ENCODE measurements around the gene BTF3L4. TPM values are rescaled to one million over a fixed set of nuclear protein-coding genes. Genes with fewer than 3 reads are reported as not detected.
"Not testable (repeated sequence)": the region's sequence is repeated elsewhere in the genome, so short reads cannot be mapped to it uniquely, and the experiment has no call there.

Gene BTF3L4
- total and polyA plus RNA-seq, 2 donors: 60.5 to 66.2 TPM

- Histone ChIP-seq H3K36me3 (ENCODE audit: control insufficient read depth in 2 of 2, insufficient read depth in 2 of 2, low read length in 1 of 2) (peaks cover 12 to 37% of the 10 kb centered on the region in 2 donors), H3K4me1 (ENCODE audit: control insufficient read depth in 2 of 2, insufficient read depth in 2 of 2, low read length in 2 of 2) (peaks cover 9% of the 10 kb centered on the region in 2 donors), H3K4me3 (ENCODE audit: low read length in 2 of 2) (no peak overlapping the region), H3K27me3 (ENCODE audit: control insufficient read depth in 2 of 2, insufficient read depth in 1 of 2, low read length in 1 of 2) (no peaks in the 10 kb centered on the region), H3K9me3 (ENCODE audit: control insufficient read depth in 2 of 2, insufficient read depth in 1 of 2, low read length in 1 of 2) (no peaks in the 10 kb centered on the region), H3K27ac (ENCODE audit: low read depth in 1 of 2, low read length in 1 of 2) (no peak overlapping the region)
- DNase-seq (ENCODE audit: low read depth in 6 of 9, low spot score in 9 of 9): no peak
Measured at GRCh38 chr1:52059321-52059720, 3.2 kb downstream of the BTF3L4 start.

GRCh38 chr1:52059888-52060287 is 3.8 kb downstream of the BTF3L4 start:
- peaks cover 12 to 42% of the 10 kb centered on the region in 2 donors for H3K36me3 ChIP-seq (ENCODE audit: control insufficient read depth in 2 of 2, insufficient read depth in 2 of 2, low read length in 1 of 2)
- no peak overlapping the region for H3K27ac ChIP-seq (ENCODE audit: low read depth in 1 of 2, low read length in 1 of 2)
- H3K27me3 ChIP-seq (ENCODE audit: control insufficient read depth in 2 of 2, insufficient read depth in 1 of 2, low read length in 1 of 2): no peaks in the 10 kb centered on the region
- no peaks in the 10 kb centered on the region for H3K9me3 ChIP-seq (ENCODE audit: control insufficient read depth in 2 of 2, insufficient read depth in 1 of 2, low read length in 1 of 2)
- WGBS: 99% methylated on average over 1 of the region's 1 CpG
- peaks cover 4 to 6% of the 10 kb centered on the region in 2 donors for H3K4me1 ChIP-seq (ENCODE audit: control insufficient read depth in 2 of 2, insufficient read depth in 2 of 2, low read length in 2 of 2)
- no peak for DNase-seq (ENCODE audit: low read depth in 6 of 9, low spot score in 9 of 9)
- no peak overlapping the region for H3K4me3 ChIP-seq (ENCODE audit: low read length in 2 of 2)

DNA sequence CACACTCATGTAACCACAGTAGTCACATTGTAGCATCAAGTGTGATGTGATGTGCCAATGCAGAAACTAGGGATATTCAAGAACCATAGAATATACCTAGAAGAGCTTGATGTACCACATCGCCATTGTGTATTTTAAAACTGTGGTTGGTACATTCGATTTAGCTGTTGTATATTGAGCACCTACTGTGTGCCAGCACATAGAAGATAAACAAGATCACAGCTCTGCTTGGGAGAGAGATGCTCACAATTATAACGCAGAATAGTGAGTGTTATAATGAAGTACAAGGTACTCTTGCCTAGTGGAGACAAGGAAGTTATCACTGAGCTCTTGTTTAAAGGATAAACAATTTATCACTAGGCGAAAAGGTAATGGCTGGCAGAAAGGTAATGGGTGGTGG is 4.7 kb downstream of the BTF3L4 start:
- DNase-seq (ENCODE audit: low read depth in 6 of 9, low spot score in 9 of 9): no peak

DNA sequence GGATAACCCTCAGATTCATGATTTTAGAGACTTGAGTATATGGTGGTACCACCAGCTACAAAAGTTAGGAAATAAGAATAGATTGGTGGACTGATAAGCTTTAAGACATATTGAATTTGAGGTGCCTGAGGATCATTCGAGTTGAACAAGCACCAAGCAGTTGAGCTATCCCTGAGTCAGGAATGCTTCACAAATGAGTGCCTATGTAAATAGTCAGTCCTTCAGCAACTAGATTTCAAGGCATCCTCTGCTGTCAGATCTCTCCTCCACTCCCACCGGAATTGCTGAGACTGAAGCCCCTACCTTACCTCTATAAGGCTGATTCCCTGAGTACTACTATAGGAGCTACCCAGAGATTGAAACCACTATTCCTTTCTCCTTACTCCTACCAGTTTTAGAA is 7.1 kb downstream of the BTF3L4 start:
- H3K4me1 ChIP-seq (ENCODE audit: control insufficient read depth in 2 of 2, insufficient read depth in 2 of 2, low read length in 2 of 2): no peaks in the 10 kb centered on the region
- H3K9me3 ChIP-seq (ENCODE audit: control insufficient read depth in 2 of 2, insufficient read depth in 1 of 2, low read length in 1 of 2): no peaks in the 10 kb centered on the region
- DNase-seq (ENCODE audit: low read depth in 6 of 9, low spot score in 9 of 9): no peak
- H3K27ac ChIP-seq (ENCODE audit: low read depth in 1 of 2, low read length in 1 of 2): no peak overlapping the region
- H3K4me3 ChIP-seq (ENCODE audit: low read length in 2 of 2): no peak overlapping the region
- 98% methylated on average over 2 of the region's 2 CpGs for WGBS
- peaks cover 17 to 63% of the 10 kb centered on the region in 2 donors for H3K36me3 ChIP-seq (ENCODE audit: control insufficient read depth in 2 of 2, insufficient read depth in 2 of 2, low read length in 1 of 2)
- no peaks in the 10 kb centered on the region for H3K27me3 ChIP-seq (ENCODE audit: control insufficient read depth in 2 of 2, insufficient read depth in 1 of 2, low read length in 1 of 2)

More for the DNA sequence above, 4.7 kb downstream of the BTF3L4 start:
- H3K36me3 ChIP-seq (ENCODE audit: control insufficient read depth in 2 of 2, insufficient read depth in 2 of 2, low read length in 1 of 2): peaks cover 12 to 50% of the 10 kb centered on the region in 2 donors
- no peak overlapping the region for H3K27ac ChIP-seq (ENCODE audit: low read depth in 1 of 2, low read length in 1 of 2)
- H3K27me3 ChIP-seq (ENCODE audit: control insufficient read depth in 2 of 2, insufficient read depth in 1 of 2, low read length in 1 of 2): no peaks in the 10 kb centered on the region
- H3K4me3 ChIP-seq (ENCODE audit: low read length in 2 of 2): no peak overlapping the region
- WGBS: 99% methylated on average over 4 of the region's 4 CpGs
- no peaks in the 10 kb centered on the region for H3K9me3 ChIP-seq (ENCODE audit: control insufficient read depth in 2 of 2, insufficient read depth in 1 of 2, low read length in 1 of 2)
- peaks cover 4 to 6% of the 10 kb centered on the region in 2 donors for H3K4me1 ChIP-seq (ENCODE audit: control insufficient read depth in 2 of 2, insufficient read depth in 2 of 2, low read length in 2 of 2)

DNA sequence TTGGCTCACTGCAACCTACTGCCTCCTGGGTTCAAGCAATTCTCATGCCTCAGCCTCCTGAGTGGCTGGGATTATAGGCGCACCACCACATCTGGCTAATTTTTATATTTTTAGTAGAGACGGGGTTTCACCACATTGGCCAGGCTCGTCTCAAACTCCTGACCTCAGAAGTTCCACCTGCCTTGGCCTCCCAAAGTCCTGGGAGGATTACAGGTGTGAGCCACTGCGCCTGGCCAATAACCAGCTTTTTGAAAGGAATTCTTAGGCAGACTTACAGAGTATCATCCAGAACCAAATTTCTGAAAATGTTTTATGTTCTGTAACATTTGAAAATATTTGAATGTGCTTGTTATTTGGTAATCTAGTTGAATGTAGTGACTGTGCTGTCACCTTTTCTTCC is 14.6 kb downstream of the BTF3L4 start:
- Histone ChIP-seq H3K36me3 (ENCODE audit: control insufficient read depth in 2 of 2, insufficient read depth in 2 of 2, low read length in 1 of 2) (peaks cover 11 to 47% of the 10 kb centered on the region in 2 donors), H3K4me3 (ENCODE audit: low read length in 2 of 2) (no peak overlapping the region), H3K4me1 (ENCODE audit: control insufficient read depth in 2 of 2, insufficient read depth in 2 of 2, low read length in 2 of 2) (no peaks in the 10 kb centered on the region), H3K27me3 (ENCODE audit: control insufficient read depth in 2 of 2, insufficient read depth in 1 of 2, low read length in 1 of 2) (no peaks in the 10 kb centered on the region), H3K9me3 (ENCODE audit: control insufficient read depth in 2 of 2, insufficient read depth in 1 of 2, low read length in 1 of 2) (no peaks in the 10 kb centered on the region), H3K27ac (ENCODE audit: low read depth in 1 of 2, low read length in 1 of 2) (no peak overlapping the region)
- no peak for DNase-seq (ENCODE audit: low read depth in 6 of 9, low spot score in 9 of 9)
- 96% methylated on average over 4 of the region's 4 CpGs for WGBS

- Histone ChIP-seq H3K36me3 (ENCODE audit: control insufficient read depth in 2 of 2, insufficient read depth in 2 of 2, low read length in 1 of 2) (peaks cover 9 to 43% of the 10 kb centered on the region in 2 donors), H3K27me3 (ENCODE audit: control insufficient read depth in 2 of 2, insufficient read depth in 1 of 2, low read length in 1 of 2) (no peaks in the 10 kb centered on the region), H3K4me1 (ENCODE audit: control insufficient read depth in 2 of 2, insufficient read depth in 2 of 2, low read length in 2 of 2) (no peaks in the 10 kb centered on the region), H3K27ac (ENCODE audit: low read depth in 1 of 2, low read length in 1 of 2) (no peak overlapping the region), H3K9me3 (ENCODE audit: control insufficient read depth in 2 of 2, insufficient read depth in 1 of 2, low read length in 1 of 2) (no peaks in the 10 kb centered on the region), H3K4me3 (ENCODE audit: low read length in 2 of 2) (no peak overlapping the region)
- WGBS: 93% methylated on average over 6 of the region's 6 CpGs
- no peak for DNase-seq (ENCODE audit: low read depth in 6 of 9, low spot score in 9 of 9)
Measured at GRCh38 chr1:52072291-52072690, 16.2 kb downstream of the BTF3L4 start.

- not testable (repeated sequence) for H3K4me1 ChIP-seq (ENCODE audit: control insufficient read depth in 2 of 2, insufficient read depth in 2 of 2, low read length in 2 of 2); H3K27me3 ChIP-seq (ENCODE audit: control insufficient read depth in 2 of 2, insufficient read depth in 1 of 2, low read length in 1 of 2); H3K27ac ChIP-seq (ENCODE audit: low read depth in 1 of 2, low read length in 1 of 2); DNase-seq (ENCODE audit: low read depth in 6 of 9, low spot score in 9 of 9); H3K4me3 ChIP-seq (ENCODE audit: low read length in 2 of 2); H3K9me3 ChIP-seq (ENCODE audit: control insufficient read depth in 2 of 2, insufficient read depth in 1 of 2, low read length in 1 of 2)
- peaks cover 16 to 25% of the 10 kb centered on the region in 2 donors for H3K36me3 ChIP-seq (ENCODE audit: control insufficient read depth in 2 of 2, insufficient read depth in 2 of 2, low read length in 1 of 2)
- 98% methylated on average over 6 of the region's 6 CpGs for WGBS
Measured at GRCh38 chr1:52077277-52077676, 21.2 kb downstream of the BTF3L4 start.

DNA sequence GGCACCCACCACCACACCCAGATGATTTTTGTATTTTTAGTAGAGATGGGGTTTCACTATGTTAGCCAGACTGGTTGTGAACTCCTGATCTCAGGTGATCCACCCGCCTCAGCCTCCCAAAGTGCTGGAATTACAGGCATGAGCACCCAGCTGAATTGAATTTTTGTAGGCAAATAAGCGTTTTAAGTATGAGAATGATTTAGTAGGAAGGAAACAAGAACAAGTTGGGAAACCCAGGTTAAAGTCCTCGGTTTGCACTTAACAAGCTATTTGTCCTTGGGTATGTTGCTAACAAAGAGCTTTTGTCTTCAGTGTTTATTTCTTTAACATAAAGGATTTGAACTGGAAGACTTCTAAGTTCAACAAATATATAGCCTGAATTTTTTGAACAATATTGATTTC is 23.9 kb downstream of the BTF3L4 start:
- no peaks in the 10 kb centered on the region for H3K4me1 ChIP-seq (ENCODE audit: control insufficient read depth in 2 of 2, insufficient read depth in 2 of 2, low read length in 2 of 2)
- WGBS: 98% methylated on average over 3 of the region's 3 CpGs
- H3K36me3 ChIP-seq (ENCODE audit: control insufficient read depth in 2 of 2, insufficient read depth in 2 of 2, low read length in 1 of 2): peaks cover 14 to 22% of the 10 kb centered on the region in 2 donors
- H3K27me3 ChIP-seq (ENCODE audit: control insufficient read depth in 2 of 2, insufficient read depth in 1 of 2, low read length in 1 of 2): no peaks in the 10 kb centered on the region
- H3K4me3 ChIP-seq (ENCODE audit: low read length in 2 of 2): no peak overlapping the region
- no peak overlapping the region for H3K27ac ChIP-seq (ENCODE audit: low read depth in 1 of 2, low read length in 1 of 2)
- no peak for DNase-seq (ENCODE audit: low read depth in 6 of 9, low spot score in 9 of 9)
- H3K9me3 ChIP-seq (ENCODE audit: control insufficient read depth in 2 of 2, insufficient read depth in 1 of 2, low read length in 1 of 2): no peaks in the 10 kb centered on the region

GRCh38 chr1:52087892-52088291 is 31.8 kb downstream of the BTF3L4 start:
- not testable (repeated sequence) for DNase-seq (ENCODE audit: low read depth in 6 of 9, low spot score in 9 of 9); H3K27ac ChIP-seq (ENCODE audit: low read depth in 1 of 2, low read length in 1 of 2); H3K4me3 ChIP-seq (ENCODE audit: low read length in 2 of 2); H3K4me1 ChIP-seq (ENCODE audit: control insufficient read depth in 2 of 2, insufficient read depth in 2 of 2, low read length in 2 of 2); H3K9me3 ChIP-seq (ENCODE audit: control insufficient read depth in 2 of 2, insufficient read depth in 1 of 2, low read length in 1 of 2); H3K27me3 ChIP-seq (ENCODE audit: control insufficient read depth in 2 of 2, insufficient read depth in 1 of 2, low read length in 1 of 2)
- H3K36me3 ChIP-seq (ENCODE audit: control insufficient read depth in 2 of 2, insufficient read depth in 2 of 2, low read length in 1 of 2): peaks cover 12 to 28% of the 10 kb centered on the region in 2 donors

- not testable (repeated sequence) for H3K9me3 ChIP-seq (ENCODE audit: control insufficient read depth in 2 of 2, insufficient read depth in 1 of 2, low read length in 1 of 2); H3K27ac ChIP-seq (ENCODE audit: low read depth in 1 of 2, low read length in 1 of 2); H3K4me1 ChIP-seq (ENCODE audit: control insufficient read depth in 2 of 2, insufficient read depth in 2 of 2, low read length in 2 of 2); H3K4me3 ChIP-seq (ENCODE audit: low read length in 2 of 2); DNase-seq (ENCODE audit: low read depth in 6 of 9, low spot score in 9 of 9); H3K27me3 ChIP-seq (ENCODE audit: control insufficient read depth in 2 of 2, insufficient read depth in 1 of 2, low read length in 1 of 2); H3K36me3 ChIP-seq (ENCODE audit: control insufficient read depth in 2 of 2, insufficient read depth in 2 of 2, low read length in 1 of 2)
- WGBS: 96% methylated on average over 7 of the region's 7 CpGs
Measured at GRCh38 chr1:52094300-52094699, 38.2 kb downstream of the BTF3L4 start.
